Nucleus accumbens (tissue), 56 donors: ENCODE results near the gene CNKSR3.

Source experiments
- DNase-seq, 56 donors: peaks; one replicate each; lab custom pipeline; 2025; lab: John Stamatoyannopoulos, UW

The CNKSR3 gene

DNA sequence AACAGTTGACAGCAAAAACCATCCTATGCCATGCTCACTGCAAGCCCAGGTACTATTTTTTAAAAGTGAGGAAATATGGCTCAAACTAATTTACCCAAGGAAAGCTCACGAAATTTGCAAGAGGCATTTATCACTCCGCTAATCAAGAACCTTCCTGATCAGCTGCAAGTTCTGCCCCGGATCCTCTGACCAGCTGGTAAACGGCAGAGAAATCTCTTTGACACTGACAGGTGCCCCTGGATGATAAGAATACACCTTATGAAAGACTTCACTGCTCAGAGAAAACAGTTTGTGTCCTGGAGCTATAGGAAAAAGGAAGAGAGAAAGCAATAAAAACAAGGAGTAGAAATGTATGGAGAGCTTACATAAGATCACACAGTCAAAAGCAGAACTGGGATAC, 6.4 kb downstream of the CNKSR3 start:
- no peak for DNase-seq

DNA sequence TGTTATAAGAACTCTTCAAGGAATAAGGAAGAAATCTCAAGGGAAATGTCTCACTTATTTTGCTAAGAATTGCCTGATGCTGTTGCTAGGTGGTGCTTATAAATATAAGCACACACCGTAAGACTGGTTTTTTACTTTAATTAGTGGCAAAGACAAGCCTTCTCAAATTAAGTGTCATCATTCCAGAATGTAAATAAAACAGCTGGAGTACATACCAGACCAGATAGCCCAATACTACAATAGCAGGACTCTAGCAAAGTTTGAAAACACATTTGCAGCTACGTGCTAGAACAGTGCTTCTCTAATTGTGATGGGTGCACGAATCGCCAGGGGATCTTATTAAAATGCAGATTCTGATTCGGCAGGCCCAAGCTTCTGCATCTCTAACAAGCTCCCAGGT, 6.8 kb downstream of the CNKSR3 start:
- no peak for DNase-seq

DNA sequence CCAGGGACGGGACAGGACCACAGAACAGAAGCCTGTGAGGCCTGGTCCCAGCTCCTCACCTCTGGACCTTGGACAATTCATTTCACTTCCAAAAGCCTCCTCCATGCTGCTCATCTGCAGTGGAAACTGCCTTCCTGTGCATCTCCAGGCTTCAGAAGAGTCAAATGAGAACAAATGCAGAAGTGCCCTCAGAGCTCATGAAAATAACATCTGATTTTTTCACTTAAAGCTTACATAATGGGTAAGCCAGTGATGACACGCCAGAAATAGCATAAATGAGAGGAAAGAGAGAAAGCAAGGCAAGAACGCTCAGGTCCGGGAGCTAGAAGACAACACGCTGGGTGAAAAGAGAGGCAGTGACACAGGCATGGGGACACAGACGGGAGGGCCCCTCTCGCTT, 7.9 kb downstream of the CNKSR3 start:
- no peak for DNase-seq

DNA sequence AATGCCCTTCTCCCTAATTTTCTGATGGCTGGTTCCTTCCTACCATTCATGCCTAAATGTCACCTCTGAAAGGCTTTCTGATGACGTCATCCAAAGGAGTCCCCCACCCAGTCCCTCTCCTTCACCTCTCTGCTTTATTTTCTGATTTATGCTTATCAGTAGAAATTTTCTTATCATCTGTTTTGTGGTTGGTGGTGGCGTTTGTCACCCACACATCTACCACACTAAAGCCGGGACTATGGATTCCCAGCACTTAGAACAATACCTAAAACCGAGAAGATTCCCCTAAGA, 9.0 kb downstream of the CNKSR3 start:
- no peak for DNase-seq

DNA sequence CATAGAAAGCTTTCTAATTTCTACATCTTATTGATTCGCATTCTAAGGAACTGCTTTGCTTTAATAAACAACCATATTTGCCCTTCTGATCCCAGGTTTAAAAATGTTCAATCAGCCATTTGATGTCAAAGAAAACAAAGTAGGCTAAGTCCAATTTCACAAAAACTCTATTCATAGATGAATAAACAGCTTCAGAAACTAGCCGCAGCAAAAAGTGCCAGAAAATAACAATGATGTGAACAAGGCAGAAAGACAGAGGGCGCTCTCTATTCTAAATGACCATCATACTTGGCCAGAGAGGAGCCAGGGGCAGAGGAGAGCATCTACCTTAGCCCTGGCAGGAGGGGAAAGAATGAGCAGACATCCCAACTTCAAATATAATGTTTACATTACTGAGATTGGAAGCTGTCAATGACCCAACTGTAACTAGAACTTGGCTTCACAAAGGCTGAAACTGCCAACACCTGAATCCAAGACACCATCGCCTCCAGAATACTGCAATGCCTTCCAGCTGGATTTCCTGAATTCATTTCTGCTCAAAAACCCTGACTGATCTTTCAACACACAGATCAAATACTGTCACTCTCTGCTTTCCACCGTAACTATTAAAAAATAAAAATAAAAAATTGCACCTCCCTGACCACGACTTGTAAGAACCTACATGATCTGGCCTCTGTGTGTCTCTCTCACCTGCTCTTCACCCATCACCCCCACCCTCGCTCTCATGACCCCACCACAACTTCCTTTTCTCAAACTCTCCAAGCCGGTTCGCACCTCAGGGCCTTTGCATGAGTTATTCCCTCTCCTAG, 9.5 kb downstream of the CNKSR3 start:
- peak in 31 of 56 donors; percentile 8 to 62 (median 32) for DNase-seq

DNA sequence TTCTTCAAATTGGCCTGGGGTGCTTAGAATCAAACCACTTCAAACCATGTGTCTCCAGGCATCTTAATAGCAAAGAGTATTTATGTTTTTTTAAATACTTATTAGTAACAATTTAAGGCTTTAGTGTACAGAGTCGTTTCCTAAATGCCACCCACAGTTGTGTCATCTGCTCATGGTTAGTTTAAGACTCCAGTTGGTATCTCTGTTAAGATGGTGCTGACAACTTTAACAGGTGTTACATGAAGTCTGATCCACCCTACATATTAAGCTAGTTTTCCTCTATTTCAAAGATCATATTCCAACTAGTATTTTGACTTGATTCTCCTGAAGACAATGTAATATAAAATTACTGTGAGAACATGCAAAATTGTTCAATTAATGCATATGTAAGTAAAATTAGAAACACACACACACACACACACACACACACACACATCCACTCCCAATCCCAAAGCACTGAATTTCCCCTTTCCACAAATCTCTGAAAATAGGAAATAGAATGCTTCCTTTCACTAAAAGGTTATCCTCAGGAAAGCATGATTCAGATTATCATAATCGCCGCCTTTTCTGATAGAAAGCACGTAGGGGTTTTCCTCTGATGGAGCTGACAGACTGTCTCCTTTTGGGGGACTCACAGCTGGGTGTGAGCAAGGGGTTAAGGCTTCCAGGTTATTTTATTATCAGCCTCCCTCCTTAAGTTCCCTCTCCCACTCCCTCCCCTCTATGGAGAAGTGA, 10.5 kb downstream of the CNKSR3 start:
- DNase-seq, result no peak

DNA sequence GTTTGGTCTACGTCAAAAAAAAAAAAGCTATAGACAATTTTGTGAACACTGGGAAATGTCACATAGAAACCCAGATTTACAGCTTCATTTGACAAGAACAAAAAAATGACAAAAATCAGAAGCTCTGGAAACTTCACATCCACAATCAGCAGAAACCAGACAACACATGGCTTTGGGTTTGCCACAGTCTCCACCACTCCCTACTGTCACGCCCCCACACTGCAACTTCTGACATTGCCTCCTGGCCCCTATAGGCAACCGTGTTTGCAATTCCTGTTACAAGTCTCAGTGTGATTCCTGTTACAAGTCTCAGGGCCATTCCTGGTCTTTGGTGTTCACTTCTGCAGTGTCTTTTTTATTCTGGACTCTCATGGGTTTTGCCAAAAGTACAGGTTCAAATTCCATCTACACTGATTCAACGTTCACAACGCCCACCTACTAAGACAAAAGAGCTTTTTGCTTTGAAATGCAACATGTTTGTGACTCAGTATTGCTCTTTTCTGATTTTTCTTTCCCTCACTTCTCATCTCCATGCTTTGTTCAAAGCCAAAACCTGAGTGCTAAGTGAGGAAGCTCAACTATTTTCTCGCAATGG, 12.0 kb downstream of the CNKSR3 start:
- no peak for DNase-seq

DNA sequence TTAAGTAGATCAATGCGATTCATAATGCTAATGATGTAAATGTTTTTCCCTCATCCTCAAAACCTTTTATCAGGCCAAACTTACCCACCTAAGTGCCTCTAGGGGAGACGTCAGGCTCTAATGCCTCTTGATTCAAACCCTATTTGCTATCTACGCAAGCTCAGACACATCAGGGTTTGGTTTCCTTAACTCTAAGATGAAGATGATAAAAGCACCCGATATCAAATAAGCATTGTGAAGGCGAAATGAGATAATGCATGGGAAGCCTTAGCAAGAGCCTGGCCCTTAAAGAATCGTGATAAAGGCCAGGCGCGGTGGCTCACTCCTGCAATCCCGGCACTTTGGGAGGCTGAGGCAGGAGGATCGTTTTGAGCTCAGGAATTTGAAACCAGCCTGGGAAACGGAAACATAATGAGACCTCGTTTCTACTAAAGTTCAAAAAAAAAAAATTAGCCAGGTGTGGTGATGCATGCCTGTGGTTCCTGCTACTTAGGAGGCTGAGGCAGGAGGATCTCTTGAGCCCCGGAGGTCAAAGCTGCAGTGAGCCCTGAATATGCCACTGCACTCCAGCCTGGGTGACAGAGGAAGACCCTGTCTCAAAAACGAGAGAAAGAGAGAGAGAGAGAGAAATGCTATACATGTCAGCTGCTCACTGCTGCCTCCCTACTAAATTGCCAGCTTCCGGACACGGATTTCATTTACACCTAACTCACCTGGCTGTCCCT, 13.5 kb downstream of the CNKSR3 start:
- no peak for DNase-seq

DNA sequence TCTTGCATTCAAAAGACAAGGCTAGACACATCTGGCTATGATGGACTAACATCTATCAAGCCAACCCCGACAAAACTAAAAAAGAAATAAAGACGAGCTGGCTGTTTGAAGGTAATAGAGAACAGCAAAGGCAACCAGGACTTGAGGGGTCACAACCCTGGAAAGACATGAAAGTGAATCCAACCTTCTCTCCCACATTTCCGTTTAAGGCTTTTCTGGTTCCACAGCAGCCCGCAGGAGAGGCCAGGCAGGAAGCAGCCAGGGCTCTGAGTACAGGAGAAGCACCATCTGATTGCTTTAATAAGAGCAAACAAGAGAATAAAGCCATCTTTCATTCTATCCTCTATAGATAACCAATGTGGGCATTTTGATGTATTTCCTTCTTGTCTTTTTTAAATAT, 14.3 kb downstream of the CNKSR3 start:
- DNase-seq, result no peak

DNA sequence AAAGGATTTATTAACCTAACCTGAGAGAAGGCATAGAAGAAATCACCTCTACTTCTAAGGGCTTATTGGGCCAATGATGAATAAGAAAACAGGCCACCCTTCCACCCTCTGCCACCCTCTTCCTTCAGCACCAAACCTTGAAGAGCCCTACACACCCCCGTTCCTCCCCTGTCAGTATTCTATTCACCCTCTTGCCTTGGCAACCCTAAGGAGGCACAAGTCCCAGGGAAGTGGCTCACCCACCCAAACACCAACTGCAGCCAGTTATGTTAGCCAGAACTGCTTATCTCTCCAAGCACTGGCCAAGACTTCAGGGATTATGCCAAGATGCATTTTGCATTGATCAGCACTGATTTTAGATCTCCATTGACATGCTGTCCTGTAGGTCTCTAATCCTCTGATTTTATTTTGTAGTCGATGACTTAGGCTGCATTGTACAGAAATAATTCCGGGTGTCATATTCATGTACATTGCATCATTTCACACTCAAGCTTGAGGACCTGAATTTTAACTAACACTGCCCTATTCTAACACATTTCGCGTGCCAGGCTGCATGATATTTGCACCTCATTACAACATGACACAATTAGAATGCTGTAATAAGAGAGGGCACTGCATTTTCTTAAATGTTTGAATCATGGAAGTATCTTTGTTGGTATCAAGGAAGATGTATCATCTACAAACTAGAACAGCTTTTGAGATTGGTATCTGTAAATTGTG, 15.7 kb downstream of the CNKSR3 start:
- peak in 1 of 56 donors; percentile 21 for DNase-seq

DNA sequence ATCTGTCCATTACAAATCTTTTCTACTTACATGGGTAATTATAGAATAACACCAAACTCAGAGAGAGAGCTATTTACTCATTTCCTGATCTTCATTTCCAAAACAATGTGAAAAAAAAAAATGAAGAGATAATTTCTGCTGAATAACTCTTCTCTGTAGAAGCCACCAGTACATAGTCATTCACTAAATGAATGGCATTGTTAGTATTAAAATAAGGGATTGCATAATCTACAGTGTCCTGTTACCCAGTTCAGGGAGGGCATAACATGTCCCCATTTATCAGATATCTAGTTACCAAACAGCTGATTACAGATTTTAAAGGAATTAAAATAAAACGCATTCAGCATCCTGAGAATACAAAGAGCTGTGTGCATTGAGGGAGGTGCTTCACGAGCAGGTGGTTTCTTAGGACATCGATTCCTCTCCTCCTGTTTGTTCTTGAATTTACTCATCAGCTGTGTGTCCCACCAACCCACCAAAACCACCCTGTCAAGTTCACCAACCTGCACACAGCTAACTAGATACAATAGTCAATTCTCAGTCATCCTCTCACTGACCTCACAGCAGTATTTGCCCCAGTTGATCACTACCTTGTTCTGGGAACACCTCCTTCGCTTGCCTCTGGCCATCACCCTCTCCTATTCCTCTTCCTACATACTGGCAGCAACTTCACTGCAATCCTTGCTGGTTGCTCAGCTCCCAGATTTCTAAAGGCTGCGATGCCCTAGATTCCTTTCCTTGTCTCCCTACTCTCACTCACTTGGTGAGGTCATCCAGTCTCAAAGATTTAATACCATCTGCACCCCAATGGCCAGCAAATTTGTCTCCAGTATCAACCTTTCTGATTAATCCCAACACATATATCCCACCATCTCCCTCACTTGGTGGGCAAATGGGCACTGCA, 18.7 kb downstream of the CNKSR3 start:
- no peak for DNase-seq

DNA sequence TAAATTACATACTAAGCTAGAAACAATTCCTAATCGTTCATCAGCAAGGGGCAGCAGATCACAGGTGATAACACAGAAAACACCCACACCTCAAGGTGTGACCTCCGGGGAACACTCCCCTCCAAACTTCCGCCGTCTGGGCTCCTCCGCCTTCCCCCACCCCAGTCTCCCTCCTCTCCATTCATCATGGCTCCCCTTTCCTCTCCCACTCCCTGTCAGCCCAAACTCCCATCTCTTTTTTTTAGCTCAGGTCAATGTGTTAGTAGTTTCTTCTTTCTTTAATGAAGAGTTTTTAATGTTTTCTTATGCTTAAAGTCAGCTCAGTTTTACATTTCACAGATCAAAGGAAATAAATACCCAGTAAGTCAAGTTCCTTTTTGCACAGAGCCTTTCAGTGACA, 20.7 kb downstream of the CNKSR3 start:
- DNase-seq, result no peak

DNA sequence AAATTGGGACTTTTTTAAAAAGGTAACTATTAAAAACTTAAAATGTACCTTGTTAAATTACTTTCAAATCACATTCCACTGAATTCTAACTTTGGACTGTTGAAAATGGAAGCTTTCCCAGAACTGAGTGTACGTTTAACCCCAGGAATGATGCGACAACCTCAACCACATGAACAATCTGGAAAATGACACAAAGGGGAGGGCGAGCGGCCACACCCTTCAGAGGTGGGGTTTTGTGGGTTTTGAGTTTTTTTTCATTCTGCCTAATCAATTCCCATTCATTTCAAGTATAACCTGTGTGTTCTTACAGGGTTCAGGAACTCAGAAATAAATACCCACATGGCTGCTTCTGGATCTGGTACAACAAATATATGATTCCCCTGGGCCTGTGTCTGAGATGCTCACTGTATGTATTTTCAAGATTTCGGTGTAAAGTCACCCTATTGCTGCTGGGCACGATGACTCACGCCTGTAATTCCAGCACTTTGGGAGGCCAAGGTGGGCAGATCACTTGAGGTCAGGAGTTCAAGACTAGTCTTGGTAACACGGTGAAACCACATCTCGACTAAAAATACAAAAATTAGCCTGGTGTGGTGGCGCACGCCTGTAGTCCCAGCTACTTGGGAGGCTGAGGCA, 21.6 kb downstream of the CNKSR3 start:
- DNase-seq, result no peak

DNA sequence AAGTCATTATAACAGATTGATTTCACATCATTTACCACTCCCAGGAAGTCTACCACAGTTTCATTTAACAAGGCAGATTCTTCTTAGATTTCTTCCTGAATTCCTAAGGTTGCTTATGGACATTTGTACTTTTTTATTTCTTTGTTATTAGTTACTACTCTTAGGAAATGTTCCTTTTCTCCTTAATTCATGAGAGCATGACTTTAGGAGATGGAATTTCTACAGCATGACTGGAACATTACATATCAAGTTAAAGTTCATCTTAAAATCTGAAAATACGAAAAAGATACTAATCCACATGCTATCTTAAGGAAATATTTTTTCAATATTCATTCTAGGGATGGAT, 22.3 kb downstream of the CNKSR3 start:
- DNase-seq, result no peak

DNA sequence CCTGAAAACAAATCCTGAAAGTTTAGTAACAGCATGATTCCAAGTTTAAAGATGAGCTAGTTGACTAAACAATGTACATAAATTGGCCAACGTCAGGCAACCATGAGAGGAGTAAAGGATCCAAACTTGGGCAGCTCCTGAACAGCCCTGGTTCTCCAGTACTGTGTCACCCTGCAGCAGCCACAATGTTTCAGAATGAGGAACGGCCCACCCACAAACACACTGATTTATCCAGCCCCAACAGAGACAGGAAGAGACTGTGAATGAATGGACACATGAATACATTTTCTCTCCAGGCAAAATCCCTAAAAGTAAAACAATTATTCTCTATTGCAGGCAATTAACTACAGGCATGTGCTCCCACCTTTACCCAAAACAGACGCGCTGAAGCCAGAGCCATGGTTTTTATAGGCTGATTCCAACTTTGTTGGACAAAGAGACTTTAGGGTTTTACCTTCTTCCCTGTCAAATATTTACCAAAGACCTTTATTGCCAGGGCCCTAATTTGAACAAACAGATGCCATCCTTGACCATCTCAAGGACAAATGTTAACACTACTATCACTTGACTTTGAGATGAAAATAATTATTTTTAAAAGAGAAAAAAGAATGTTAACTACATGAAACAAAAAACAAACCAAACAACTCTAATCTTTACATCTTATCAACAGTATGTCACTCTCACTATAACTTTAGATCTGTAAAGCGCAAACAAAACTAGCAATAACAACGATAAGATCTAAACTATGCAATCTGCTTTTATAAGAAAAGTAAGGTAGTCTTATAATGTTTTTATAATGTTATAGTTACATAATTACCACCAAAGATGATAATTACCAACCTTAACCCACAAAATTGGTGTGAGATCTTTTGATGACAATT, 22.9 kb downstream of the CNKSR3 start:
- no peak for DNase-seq

DNA sequence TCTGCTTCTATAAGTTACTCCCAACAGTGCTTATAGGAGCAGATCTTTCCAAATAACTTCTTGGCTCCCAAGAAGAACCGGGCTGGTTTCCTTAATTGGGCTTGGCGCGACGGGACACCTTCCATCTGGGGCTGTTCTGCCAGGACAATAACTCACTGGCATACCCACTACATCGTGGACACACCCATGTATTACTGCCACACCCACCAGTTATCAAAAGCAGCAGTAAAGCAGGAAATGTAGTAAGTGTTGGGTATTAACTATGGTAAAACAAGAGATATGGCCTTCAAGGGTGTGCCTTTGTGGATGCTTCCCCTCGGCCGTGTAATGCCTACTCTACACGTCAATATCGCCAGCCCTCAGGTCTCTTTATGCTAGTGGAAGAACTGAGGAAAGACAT, 24.7 kb downstream of the CNKSR3 start:
- DNase-seq, result no peak

DNA sequence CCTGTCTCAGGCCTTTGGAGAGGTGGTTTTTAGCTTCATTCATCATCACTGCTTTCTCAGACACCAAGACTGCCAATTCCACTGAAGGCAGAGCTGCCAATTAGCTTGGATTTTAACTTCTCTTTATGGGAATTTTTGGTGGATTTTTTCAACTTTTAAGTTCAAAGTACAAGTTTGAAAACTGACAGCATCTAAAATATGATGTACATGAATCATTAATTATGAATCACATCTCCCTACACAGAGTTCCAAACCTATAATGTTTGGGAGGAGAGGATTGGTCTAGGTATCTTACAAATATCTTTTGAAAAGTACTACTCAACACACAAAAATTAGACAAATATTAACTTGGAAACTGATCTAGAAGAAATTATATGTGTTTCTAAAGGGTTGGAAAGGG, 25.5 kb downstream of the CNKSR3 start:
- no peak for DNase-seq

DNA sequence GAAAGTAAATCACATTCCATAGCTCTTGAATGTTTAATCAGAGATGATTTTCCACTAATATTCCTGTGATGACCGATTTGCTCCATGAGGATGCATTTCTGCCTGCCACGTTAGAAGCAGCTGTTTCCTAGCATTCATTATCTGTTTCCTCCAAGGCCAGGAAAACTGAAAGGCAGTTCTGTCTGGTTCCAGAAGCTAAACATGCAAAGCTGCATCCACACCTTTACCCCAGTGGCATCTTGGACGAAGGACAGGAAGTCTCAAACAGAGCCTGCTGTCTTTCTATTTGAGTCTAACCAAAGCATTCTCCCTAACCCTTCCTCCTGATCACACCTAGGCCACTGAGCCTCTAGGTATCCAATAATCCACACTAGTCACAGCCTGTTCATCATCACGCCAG, 27.6 kb downstream of the CNKSR3 start:
- no peak for DNase-seq
